Testis (tissue), 3 donors: ENCODE measurements around the gene HLX. TPM values are rescaled to one million over a fixed set of nuclear protein-coding genes. Genes with fewer than 3 reads are reported as not detected.
A peak's percentile ranks its signal among the peaks of the same experiment; 100 is the strongest.

Source experiments
- DNase-seq: peaks from one replicate; pipeline ENCODE4 v3.0.0-alpha.2; 2019
- H3K27ac ChIP-seq, 2 donors: fragments of 200-600 bp; sonication (generic); one replicate each; pipeline ENCODE4 v1.5.1; 2019
- H3K27me3 ChIP-seq: fragments of 200-600 bp; sonication (generic); one replicate; pipeline ENCODE4 v1.5.1; 2019
- H3K36me3 ChIP-seq: fragments of 200-600 bp; sonication (generic); one replicate; pipeline ENCODE4 v1.5.1; 2017; ENCODE audit warnings: low read depth; ENCODE audit errors: missing control alignments
- H3K4me1 ChIP-seq: fragments of 200-600 bp; sonication (generic); one replicate; pipeline ENCODE4 v1.5.1; 2019
- H3K4me3 ChIP-seq, 2 donors: fragments of 200-600 bp; sonication (generic); one replicate each; pipeline ENCODE4 v1.5.1; 2017 to 2019
- H3K9me3 ChIP-seq: fragments of 200-600 bp; sonication (generic); one replicate; pipeline ENCODE4 v1.5.1; 2017
- POLR2A ChIP-seq: fragments of 450-650 bp; IDR thresholded peaks from one replicate; pipeline ENCODE4 v1.6.1; 2017; ENCODE audit warnings: antibody characterized with exemption, mild to moderate bottlenecking, moderate library complexity
- WGBS, 2 donors: methylation state at CpG; one replicate each; pipeline ENCODE4 v1.1.5; 2018; 5-methylcytosine and 5-hydroxymethylcytosine counted together
- intact Hi-C: fragments of 100-400 bp; cut with DNase I; formaldehyde crosslinking; loops from one replicate; pipeline ENCODE4 v1.15.1; 2023; ENCODE audit warnings: low total_unique reads
- polyA plus RNA-seq: library from polyadenylated mRNA; stranded (reverse); fragments of 350-450 nt; fragmentation: Illumina TruSeq; extraction: RNeasy Lipid Tissue Mini Kit (QIAGEN cat#74804); gene quantifications from one replicate; pipeline ENCODE4 v1.2.3, GENCODE V29; 2014; ENCODE audit warnings: low read depth, low replicate concordance; ENCODE audit not compliant: insufficient read depth
- total RNA-seq, 2 donors: library from RNA; depleted of rRNA; stranded (reverse); fragments of >200 nt; gene quantifications; one replicate each; pipeline ENCODE4 v1.2.3, GENCODE V29; 2016
- TF ChIP-seq, protein P1 (sequence below), 3 experiments: fragments of 450-650 bp in 2 of 3; fragments of 200-600 bp in 1 of 3; sonication (generic) in 1 of 3; IDR thresholded peaks; one replicate each; pipeline ENCODE4 v1.5.1; 2016 to 2019; ENCODE audit warnings: antibody characterized with exemption in 3 of 3, mild to moderate bottlenecking in 2 of 3, moderate library complexity in 1 of 3

HLX gene
- total and polyA plus RNA-seq, 3 donors from 2014 or later = 3.5 to 5.3 (median 4.0) TPM

DNA sequence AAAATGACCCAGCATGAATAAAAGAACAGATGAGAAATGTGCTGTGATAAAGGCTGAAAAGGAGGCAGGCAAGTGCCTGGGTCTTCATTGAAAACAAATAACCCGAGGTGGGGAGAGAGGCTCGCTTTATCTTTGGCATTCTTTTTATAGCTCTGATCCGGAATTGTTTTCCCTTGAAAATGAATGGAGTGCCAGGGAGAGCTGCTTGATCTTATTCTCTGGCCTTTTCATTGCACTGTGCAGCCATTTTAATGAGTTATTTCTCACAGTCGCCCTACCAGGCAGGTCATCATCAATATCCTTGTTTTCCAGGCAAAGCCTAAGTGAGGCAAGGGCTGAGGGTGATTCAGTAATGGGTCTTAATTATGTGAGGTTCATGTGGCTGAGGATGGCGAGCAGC is 39.8 kb upstream of the HLX start:
- intact Hi-C loops = no loop called here
- no peak overlapping the region for H3K27ac ChIP-seq
- no peak for DNase-seq
- 64 to 80% methylated on average over 5 of the region's 5 CpGs for WGBS, 2 donors
- no peaks in the 10 kb centered on the region for H3K9me3 ChIP-seq
- no peaks in the 10 kb centered on the region for H3K27me3 ChIP-seq
- TF ChIP-seq, protein P1, sequence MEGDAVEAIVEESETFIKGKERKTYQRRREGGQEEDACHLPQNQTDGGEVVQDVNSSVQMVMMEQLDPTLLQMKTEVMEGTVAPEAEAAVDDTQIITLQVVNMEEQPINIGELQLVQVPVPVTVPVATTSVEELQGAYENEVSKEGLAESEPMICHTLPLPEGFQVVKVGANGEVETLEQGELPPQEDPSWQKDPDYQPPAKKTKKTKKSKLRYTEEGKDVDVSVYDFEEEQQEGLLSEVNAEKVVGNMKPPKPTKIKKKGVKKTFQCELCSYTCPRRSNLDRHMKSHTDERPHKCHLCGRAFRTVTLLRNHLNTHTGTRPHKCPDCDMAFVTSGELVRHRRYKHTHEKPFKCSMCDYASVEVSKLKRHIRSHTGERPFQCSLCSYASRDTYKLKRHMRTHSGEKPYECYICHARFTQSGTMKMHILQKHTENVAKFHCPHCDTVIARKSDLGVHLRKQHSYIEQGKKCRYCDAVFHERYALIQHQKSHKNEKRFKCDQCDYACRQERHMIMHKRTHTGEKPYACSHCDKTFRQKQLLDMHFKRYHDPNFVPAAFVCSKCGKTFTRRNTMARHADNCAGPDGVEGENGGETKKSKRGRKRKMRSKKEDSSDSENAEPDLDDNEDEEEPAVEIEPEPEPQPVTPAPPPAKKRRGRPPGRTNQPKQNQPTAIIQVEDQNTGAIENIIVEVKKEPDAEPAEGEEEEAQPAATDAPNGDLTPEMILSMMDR (IDR thresholded peaks at IDR 0.05) = no peak
- no peak for TF ChIP-seq POLR2A
- H3K36me3 ChIP-seq = no peaks in the 10 kb centered on the region
- H3K4me1 ChIP-seq = no peaks in the 10 kb centered on the region
- no peak overlapping the region for H3K4me3 ChIP-seq

DNA sequence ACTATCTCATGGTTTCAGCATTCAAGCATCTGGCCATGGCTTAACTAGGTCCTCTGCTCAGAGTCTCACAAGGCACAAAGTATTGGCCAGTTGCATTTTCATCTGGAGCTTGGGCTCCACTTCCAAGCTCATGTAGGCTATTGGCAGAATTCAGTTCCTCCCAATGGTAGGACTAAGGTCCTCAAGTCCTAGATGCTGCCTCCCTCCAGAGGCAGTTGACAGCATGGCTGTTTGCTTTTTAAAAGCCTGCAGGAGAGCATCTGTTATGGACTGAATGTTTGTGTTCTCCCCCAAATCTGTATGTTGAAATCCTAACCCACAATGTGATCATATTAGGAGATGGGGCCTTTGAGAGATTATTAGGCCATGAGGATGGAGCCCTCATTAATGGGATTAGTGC is 38.0 kb upstream of the HLX start:
- H3K27me3 ChIP-seq = no peaks in the 10 kb centered on the region
- no peaks in the 10 kb centered on the region for H3K4me1 ChIP-seq
- no peaks in the 10 kb centered on the region for H3K36me3 ChIP-seq
- H3K27ac ChIP-seq = no peak overlapping the region
- H3K9me3 ChIP-seq = no peaks in the 10 kb centered on the region
- intact Hi-C loops = no loop called here
- TF ChIP-seq, protein P1 (IDR thresholded peaks at IDR 0.05) = no peak
- TF ChIP-seq POLR2A = no peak
- no peak overlapping the region for H3K4me3 ChIP-seq
- no peak for DNase-seq

DNA sequence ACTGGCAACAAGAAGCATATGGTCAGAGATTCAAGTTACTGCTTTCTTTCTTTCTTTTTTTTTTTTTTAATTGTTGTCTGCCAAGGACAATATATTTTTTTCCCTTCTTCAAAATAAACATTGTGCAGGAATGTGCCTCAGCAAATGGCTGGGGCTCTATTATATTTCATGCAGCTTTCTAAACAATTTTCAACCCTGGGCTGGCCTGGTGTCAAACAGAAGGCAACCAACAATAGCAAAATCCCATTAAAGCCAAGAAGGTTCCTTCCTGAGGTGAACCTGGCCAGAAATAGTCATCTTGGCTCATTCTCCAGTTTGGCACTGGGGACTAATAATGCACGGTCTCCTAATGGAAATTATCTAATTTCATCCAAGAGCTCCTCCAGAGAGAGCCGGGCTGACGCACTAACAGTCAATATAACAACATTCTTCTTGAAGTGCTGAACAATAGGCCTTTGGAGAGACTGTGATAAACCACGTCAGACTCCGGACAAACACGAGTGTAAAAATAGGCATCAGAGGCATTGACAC is 35.7 kb upstream of the HLX start:
- Histone ChIP-seq H3K27ac (no peak overlapping the region), H3K4me1 (no peaks in the 10 kb centered on the region), H3K9me3 (no peaks in the 10 kb centered on the region), H3K4me3 (no peak overlapping the region), H3K36me3 (no peaks in the 10 kb centered on the region), H3K27me3 (no peaks in the 10 kb centered on the region)
- intact Hi-C loops = no loop called here
- TF ChIP-seq POLR2A = no peak
- TF ChIP-seq, protein P1 (IDR thresholded peaks at IDR 0.05) = no peak
- peak; percentile 23 for DNase-seq
- 21 to 28% methylated on average over 6 of the region's 6 CpGs for WGBS, 2 donors

DNA sequence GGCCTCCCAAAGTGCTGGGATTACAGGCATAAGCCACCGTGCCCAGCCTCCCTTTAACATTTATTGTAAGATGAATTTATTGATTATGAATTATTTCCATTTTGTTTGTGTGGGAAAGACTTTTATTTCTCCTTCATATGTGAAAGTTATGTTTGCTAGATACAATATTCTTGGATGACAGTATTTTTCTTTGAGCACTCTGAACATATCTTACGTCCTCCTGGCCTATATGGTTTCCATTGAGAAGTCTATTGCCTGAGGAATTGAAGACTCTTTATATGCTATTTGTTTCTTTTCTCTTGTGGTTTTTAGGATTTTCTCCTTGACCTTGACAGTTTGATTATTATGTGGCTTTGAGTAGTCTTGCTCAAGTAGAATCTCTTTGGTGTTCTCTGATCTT is 26.8 kb upstream of the HLX start:
- WGBS, 2 donors = 90 to 96% methylated on average over 2 of the region's 2 CpGs
- H3K4me1 ChIP-seq = no peaks in the 10 kb centered on the region
- TF ChIP-seq POLR2A = no peak
- TF ChIP-seq, protein P1 (IDR thresholded peaks at IDR 0.05) = no peak
- H3K27ac ChIP-seq = no peak overlapping the region
- no peaks in the 10 kb centered on the region for H3K27me3 ChIP-seq
- intact Hi-C loops = no loop called here
- no peak overlapping the region for H3K4me3 ChIP-seq
- no peaks in the 10 kb centered on the region for H3K9me3 ChIP-seq
- H3K36me3 ChIP-seq = no peaks in the 10 kb centered on the region
- no peak for DNase-seq

DNA sequence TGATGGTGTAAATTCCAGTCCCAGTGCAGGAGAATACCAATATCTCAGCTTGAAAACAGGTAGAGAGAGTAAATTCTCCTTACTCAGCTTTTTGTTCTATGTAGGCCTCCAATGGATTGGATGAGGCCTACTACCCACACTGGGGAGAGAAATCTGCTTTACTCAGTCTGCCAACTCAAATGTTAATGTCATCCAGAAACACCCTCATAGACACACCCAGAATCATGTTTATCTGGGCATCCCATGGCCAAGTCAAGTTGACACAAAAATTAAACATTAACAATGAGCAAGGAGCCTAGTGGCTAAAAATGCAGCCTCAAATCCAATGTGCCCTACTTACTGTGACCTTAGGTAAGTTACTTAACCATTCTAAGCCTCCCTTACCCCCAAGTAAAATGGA is 6.9 kb upstream of the HLX start:
- Histone ChIP-seq H3K4me3 (no peak overlapping the region), H3K4me1 (no peaks in the 10 kb centered on the region), H3K36me3 (no peaks in the 10 kb centered on the region), H3K9me3 (no peaks in the 10 kb centered on the region), H3K27ac (no peak overlapping the region), H3K27me3 (no peaks in the 10 kb centered on the region)
- no peak for DNase-seq
- intact Hi-C loops = no loop called here
- TF ChIP-seq POLR2A = no peak
- TF ChIP-seq, protein P1 (IDR thresholded peaks at IDR 0.05) = no peak
